C4-2B (cell line): Measurements from ENCODE around the gene AQP7.
"Not testable (repeated sequence)": the region's sequence is repeated elsewhere in the genome, so short reads cannot be mapped to it uniquely, and the experiment has no call there.

Experiments
- H3K27ac ChIP-seq: fragments of 450-650 bp; 2 replicates; pipeline ENCODE4 v1.5.1; 2017
- ZFX ChIP-seq: fragments of 450-650 bp; IDR thresholded peaks from 2 replicates; pipeline ENCODE4 v1.6.1; 2017
- TF ChIP-seq, protein P1 (sequence below): fragments of 450-650 bp; conservative IDR thresholded peaks from 2 replicates; pipeline ENCODE4 v1.5.1; 2017; ENCODE audit warnings: mild to moderate bottlenecking

Gene AQP7

DNA sequence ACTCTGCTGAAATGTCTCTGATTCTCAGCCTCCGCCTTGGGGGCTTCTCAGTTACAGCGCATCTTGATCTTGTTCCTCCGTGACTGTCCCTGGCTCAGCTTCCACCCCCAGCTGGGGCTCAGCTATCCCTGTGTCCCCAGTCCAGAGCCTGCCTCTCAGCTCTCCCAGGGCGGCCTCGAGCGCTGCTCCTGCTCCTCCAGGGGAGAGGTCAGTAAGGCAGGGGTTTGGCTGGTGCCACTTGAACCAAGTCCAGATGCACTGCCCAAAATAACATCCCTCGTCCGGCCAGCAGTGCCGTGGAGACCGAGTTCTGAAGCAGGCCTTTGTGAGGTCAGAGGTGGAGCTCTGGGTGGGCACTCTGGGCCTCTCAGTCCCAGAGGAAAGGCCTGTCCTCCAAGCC lies at the start of gene AQP7:
AQP7 (minus strand) TSS at position 198 of the 400 bp plus-strand sequence. CDS start 1,306 bp downstream, outside the sequence.
- H3K27ac ChIP-seq: not testable (repeated sequence)

DNA sequence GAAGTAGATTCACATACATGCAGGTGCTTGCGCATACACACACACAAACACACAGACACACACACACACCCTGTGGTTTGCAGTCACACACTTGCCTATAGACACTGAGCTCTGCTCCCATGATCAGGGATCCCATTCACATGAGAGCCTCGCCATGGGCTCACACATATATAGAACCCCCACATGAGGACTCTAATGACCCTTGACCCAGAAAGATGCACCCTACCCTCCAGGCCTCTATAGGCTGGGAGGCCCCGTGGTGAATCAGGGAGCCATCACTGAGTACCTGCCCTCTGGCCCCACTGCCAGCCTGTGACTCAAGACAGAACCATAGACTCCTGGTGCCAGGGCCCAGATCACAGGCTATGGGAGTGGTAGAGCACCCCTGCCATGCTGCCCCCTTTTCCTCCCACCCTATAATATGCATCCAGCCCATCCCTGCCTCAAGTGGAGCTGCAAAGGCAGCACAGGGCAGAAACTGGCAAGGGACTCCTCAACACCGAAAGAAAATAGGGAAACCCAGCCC lies 48.3 kb upstream of the AQP7 start:
- H3K27ac ChIP-seq: no peak overlapping the region
- TF ChIP-seq ZFX: no peak
- TF ChIP-seq, protein P1, sequence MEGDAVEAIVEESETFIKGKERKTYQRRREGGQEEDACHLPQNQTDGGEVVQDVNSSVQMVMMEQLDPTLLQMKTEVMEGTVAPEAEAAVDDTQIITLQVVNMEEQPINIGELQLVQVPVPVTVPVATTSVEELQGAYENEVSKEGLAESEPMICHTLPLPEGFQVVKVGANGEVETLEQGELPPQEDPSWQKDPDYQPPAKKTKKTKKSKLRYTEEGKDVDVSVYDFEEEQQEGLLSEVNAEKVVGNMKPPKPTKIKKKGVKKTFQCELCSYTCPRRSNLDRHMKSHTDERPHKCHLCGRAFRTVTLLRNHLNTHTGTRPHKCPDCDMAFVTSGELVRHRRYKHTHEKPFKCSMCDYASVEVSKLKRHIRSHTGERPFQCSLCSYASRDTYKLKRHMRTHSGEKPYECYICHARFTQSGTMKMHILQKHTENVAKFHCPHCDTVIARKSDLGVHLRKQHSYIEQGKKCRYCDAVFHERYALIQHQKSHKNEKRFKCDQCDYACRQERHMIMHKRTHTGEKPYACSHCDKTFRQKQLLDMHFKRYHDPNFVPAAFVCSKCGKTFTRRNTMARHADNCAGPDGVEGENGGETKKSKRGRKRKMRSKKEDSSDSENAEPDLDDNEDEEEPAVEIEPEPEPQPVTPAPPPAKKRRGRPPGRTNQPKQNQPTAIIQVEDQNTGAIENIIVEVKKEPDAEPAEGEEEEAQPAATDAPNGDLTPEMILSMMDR: no peak

DNA sequence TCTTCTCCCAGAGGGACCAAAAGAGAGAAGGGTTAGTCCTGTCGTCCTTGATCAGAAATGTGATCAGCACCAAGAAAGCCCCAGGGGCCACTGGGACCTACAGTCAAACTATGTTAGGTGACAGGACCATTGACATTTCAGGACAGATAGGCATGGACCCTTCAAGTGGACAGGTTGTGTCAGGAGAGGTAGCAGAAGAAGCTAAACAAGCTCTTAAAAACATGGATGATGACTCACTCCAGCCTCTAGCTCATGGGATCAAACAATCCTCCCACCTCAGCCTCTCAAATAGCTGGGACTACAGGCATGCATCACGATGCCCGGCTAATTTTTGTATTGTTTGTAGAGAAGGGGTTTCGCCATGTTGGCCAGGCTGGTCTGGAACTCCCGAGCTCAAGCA lies 47.3 kb upstream of the AQP7 start:
- no peak overlapping the region for H3K27ac ChIP-seq
- TF ChIP-seq ZFX: no peak
- TF ChIP-seq, protein P1: no peak

DNA sequence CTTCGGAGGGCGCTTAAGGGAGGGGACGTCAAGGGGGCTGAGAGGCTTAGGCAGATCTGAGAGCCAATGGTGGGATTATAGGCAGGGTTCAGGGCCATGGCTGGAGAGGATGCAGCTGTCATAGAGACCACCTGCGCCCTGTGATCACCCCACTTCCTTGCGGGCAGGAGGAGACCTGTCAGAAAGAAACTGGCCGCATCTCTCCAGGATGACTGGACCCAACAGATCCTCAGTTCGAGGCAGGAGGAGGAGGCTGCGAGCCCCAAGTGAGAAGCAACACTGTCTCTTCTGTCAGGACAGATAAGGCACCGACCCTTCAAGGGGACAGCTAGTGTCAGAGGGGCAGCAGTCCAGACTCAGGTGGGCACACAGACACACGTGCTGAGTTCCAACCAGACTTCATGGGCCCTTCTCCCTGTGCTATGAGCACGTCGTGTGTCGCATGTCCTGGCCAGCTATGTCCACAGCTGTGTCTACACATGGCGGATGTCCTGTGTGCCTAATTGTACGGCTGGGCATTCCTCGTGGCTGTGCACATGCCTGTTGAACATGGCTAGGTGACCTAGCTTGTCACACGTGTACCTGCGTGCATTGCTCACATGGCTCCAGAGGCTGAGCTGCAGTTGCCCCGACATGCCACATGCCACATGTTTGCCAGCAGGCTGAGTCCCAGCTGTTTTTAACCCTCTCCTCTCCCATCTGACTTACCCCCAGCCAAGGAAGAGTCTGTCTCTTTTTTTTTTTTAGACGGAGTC lies 45.6 kb upstream of the AQP7 start:
- peak overlapping the region; percentile 84; the same call in 1 of the 2 replicates for H3K27ac ChIP-seq
- no peak for TF ChIP-seq ZFX
- TF ChIP-seq, protein P1: no peak

DNA sequence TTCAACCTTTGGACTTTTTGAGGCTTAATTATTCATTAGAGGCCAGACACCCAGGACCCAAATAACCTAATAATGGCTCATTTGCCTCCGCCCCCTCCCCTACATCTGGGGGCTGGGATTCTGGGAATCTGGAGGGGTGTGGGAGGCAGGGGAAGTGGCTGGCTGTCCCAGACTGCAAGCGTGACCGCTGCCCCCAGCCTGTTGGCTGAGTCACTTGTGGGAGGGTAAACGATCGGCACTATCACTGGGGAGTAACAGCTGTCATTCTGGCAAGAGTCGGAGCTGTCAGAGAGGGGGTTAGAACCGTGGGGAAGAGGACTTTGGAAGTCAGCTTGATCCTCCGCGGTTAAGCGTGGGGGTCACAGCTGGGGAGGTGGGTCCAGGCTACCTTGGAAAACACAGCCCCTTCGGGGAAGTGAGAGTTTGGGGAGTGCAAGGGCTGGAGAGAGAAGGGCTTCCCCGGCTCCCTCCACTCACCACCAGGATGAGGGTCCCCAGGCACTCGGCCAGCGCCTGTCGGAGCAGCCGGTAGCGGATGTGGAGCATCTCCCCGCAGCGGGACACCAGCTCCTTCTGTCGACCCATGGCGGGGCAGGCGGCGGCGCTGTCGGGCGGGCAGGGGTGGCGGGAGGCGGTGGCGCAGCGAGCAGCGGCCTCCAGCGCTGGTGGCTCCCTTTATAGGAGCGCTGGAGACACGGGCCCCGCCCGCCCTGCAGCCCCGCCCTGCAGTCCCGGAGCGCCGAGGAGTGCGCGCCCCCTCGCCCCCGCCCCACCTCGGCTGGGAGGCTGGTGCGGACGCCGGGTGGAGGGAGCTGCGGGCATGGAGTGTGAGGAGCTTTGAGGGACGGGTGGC lies 44.8 kb upstream of the AQP7 start, which contains the start of gene AQP3:
AQP3 (minus strand) TSS at position 648 of the 853 bp plus-strand sequence; CDS start at position 585, 63 bp downstream.
- H3K27ac ChIP-seq: peak within 1 kb of the TSS; percentile 84
- TF ChIP-seq, protein P1: peak; percentile 75
- TF ChIP-seq ZFX: 0 out of 2 replicates have a peak, but pooled peaks have one; percentile 5

DNA sequence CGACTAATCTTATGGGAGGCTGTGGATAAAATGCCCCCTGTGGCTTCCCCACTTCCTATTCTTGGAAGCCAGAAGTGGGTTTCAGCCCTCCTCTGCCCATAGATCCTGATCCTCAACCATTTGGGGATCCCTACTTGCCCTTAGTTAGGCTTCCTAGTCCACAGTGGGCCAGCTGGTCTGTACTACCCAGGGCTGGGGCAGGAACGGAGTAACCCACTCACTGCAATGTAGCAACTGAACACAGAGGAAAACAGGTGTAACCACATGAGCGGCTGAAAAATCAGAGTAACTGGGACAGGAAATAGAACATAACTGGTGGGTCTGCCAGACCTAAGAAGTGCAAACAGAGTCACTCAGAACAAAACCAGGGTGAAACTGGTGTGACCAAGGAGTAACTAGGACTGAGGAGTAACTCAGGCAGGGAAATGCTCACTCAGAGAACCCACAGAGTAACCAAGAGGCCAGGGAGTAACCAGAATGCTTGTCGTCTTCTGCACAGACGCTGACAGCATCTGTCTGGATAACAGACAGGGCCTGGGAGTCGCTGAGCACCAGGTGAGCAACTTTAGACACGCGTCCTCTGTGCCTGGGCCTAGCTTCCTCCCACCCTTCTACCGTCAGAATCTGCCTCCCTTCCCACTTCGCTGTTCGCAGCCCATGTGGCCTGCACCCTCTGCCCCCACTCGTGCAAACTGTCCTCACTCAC lies 44.0 kb upstream of the AQP7 start:
- peak; percentile 69; the same call in 1 of the 2 replicates for TF ChIP-seq ZFX
- TF ChIP-seq, protein P1: no peak
- H3K27ac ChIP-seq: peak overlapping the region; percentile 84
